Measurements from ENCODE around the gene STAT6.

GRCh38 chr12:57150400-57151000, 39.3 kb upstream of the STAT6 start:
- TF ChIP-seq, protein P1, sequence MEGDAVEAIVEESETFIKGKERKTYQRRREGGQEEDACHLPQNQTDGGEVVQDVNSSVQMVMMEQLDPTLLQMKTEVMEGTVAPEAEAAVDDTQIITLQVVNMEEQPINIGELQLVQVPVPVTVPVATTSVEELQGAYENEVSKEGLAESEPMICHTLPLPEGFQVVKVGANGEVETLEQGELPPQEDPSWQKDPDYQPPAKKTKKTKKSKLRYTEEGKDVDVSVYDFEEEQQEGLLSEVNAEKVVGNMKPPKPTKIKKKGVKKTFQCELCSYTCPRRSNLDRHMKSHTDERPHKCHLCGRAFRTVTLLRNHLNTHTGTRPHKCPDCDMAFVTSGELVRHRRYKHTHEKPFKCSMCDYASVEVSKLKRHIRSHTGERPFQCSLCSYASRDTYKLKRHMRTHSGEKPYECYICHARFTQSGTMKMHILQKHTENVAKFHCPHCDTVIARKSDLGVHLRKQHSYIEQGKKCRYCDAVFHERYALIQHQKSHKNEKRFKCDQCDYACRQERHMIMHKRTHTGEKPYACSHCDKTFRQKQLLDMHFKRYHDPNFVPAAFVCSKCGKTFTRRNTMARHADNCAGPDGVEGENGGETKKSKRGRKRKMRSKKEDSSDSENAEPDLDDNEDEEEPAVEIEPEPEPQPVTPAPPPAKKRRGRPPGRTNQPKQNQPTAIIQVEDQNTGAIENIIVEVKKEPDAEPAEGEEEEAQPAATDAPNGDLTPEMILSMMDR (IDR thresholded peaks at IDR 0.05; ENCODE audit: low read length) = no peak
- TF ChIP-seq EZH2 (IDR thresholded peaks at IDR 0.05; ENCODE audit: borderline replicate concordance, low read length) = no peak
